Central memory CD4-positive, alpha-beta T cell (primary cell): ENCODE data around the gene FBLN2.

Source experiments
- DNase-seq: peaks from one replicate; pipeline ENCODE4 v3.0.0; 2022

The FBLN2 gene

DNA sequence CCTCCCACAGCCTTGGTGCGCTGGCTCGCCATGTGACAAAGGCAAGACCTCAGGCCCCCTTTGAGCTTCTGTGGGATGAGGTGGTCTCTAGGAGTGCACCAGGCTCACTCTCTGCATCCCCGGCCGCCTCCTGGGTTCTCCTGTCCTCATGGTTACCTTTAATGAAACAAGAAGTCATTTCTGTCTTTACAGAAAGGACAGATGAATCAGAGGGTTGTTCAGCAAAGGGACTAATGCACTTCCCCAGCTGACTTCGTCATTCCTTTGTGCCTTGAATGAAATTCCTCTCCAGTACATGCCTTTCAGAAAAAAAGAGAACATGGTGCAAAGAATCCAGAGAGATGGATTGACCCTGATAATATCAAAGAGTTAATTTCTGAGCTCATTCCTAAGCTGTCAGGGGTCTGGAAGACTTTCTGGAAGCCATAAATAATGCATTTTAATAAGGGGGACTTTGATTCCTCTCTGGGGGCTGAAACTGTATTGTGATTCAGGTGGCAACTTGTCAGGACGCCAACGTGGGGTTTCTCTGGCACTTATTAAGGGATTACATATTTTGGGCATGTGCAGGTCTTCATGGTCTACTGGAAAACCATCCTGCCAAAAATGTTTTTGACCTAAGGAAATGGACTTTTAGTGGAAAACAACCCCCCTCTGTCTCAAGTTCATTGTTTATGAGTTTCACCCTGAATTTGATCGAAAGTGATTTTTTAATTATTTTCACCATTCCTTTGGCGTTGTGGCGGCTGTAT lies 122.7 kb downstream of the FBLN2 start:
- DNase-seq, result no peak

DNA sequence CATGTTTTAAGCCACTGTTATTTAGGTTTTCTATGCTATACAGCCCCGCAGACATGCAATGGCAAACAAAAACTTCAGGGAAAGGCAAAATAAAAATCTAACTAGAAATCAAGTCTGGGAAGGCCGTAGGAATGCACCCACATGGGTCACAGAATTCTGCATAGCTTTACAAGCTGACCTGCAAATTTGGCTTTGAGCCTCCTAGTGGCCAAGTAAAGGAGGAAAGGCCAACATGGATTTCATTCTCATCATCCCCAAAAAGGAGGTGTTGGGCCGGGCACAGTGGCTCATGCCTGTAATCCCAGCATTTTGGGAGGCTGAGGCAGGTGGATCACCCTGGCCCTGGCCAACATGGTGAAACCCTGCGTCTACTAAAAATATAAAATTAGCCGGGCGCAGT lies 124.3 kb downstream of the FBLN2 start:
- DNase-seq, result no peak

DNA sequence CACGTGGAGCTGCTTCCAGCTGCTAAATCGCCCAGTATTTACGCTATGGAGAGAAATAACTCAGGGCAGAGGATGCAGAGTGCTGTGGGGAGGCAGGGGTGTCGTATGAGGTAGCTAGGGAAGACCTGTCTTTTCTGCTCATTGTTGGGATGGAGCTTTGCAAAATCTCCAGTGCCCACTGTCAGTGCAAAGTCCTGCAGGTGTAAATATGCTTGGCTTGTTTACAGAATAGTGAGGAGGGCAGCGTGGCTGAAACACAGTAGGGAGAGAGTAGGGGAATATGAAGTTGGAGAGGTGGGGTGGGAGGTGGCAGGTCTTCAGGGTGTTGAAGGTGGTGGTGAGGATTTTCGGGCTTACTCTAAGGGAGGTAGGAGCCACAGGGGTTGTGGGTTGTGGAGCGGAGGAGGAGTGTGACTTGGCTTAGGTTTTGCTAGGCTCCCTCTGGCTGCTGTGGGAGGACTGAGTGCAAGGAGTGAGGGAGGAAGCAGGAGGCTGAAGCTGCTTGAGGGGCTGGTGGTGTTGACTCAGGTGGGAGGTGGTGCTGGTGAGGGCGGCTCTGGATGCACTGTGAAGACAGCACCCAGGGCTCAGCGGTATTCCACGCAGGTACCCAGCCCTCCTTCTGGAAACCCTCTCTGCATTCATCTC lies 125.7 kb downstream of the FBLN2 start:
- no peak for DNase-seq

DNA sequence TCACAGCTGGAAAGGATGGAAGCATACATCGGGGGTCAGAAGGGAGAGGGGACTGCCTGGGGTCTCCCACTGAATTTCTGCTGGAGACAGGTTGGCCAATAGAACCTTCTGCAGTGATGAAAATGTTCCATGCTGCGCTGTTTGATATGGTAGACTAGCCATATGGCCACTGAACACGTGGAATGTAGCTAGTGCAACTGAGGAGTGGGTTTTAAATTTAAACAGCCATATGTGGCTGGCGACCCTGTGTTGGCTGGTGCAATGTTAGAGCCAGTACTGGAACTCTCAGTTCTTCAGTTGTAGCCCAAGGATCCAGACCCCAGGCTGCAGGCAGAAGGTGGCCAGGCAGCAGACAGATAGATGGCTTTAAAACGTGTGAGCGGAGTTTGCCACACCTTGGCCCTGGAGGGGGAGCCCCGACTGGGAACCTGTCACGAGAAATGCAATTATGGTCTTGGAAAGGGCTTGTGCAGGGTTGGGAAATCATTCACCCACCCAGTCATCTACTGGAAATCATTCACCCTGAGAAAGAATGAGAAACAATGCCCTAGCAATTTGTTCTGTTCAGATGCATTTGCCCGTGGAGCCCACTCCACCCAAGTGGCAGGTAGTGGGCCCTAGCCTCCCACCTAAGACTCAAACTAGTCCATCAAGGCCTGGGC lies 127.6 kb downstream of the FBLN2 start:
- no peak for DNase-seq

DNA sequence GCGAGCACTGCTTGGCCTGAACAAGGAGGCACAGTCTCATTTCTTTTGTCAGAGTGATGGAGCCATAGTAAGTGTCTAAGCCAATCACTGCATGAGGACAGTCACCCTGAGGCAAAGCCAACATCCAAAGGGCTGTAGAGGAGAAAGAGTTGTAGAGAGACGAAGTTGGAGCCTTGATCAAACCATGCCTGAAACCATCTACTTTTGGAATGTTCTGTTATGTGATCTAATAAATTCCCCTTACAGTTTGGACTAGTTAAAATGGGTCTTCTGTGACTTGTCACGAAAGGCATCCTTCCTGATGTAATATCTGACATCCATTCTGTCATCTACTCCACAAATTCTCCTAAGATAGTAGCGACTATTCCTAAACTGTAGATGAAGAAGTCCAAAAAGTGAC lies 128.3 kb downstream of the FBLN2 start:
- no peak for DNase-seq

DNA sequence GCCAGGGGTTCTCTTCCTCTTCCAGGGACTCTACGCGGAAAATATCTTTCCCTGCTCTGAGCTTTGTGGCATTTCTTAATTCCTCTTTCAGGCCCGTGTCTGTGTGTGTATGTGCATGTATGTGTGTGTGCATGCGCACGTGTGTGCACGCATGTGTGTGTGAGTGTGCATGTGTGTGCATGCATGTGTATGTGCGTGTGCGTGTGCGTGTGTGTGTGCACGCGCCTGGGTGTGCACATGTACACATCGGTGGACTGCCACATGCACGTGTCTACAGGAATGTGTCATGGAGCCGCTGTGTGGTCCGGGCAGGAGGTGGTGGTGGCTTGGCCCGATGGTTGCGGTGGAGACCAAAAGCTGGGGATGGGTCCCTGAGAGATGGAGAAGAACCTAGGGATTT lies 133.0 kb downstream of the FBLN2 start:
- no peak for DNase-seq

DNA sequence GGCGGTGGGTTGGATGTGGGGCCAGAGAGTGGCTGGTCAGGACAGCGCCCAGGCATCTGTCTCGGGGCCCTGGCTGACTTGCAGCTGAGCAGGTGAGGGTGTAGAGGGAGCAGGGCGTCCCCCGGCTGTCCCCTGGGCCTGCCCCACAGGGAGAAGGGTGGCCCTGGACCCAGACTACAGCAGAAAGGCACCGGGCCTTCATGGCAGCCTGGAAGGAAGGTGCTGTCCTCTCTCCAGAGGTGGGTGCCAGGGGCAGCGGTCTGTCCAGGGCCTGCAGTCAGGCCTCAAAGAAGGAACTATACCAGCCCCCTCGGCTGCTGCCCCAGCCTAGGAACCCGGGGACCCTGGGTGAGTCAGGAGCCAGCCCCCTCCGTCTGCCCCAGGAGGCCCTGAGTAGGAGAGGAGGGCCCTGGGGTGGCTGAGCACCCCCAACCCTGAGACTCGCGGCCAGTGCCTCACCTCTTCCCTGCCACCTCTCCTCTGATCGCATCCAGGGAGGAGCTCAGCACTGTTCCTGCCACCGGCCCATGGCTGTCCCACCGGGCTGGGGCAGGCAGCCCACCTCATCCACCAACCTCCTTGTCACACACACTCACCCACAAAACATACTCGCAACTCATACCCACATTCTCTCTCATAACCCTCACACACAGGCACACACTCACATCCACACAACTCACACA lies 133.5 kb downstream of the FBLN2 start:
- DNase-seq, result no peak

DNA sequence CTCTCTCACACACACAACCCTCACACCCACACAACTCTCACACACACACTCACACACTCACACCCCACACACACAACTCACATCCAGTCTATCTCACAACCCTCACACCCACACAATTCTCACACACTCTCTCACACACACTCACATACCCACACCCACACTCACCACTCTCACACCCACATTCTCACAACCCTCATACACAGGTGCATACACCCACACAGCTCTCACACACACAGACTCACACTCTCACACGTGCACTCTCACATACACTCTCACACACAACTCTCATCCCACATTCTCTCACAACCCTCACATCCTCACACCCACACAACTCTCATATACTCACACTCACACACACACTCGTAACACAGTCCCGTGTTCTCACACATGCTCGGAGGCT lies 134.4 kb downstream of the FBLN2 start:
- DNase-seq, result no peak

DNA sequence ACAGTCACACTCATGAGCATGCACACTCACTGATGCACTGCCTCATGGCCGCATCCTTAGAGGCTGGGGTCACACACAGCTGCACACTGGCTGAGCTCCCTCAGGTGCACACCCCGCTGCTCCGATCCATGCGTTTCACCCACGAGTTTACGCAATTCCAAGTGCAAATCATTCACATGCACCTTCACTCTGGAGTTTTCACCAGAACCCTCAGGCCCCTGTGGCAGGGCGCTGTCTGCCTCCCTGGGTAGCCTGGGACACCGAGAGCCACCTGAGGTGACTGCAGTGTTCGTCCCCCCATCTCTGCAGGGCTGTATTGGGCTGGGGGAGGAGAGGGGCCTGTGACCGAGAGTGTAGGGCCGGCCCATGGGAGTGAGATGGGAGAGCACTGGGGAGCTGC lies 134.8 kb downstream of the FBLN2 start:
- no peak for DNase-seq

DNA sequence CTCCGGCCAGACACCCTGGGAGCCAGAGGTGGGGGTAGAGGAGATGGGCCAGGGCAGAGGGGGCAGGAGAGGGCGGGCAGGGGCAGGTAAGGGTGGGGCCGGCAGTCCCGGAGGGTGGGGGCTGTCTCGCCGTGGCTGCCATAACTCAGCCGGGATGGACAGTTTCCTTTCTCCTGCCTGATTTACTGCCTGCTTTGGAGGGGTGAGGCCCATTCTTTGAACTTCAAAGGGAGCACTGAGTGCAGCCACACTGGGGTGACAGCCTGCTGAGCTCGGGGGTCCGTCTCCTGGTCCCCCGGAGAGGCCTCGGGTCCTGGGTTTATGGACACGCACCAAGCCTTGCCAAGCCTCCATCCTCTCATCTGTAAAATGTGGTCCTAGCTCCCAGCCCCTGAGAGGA lies 135.4 kb downstream of the FBLN2 start:
- no peak for DNase-seq

DNA sequence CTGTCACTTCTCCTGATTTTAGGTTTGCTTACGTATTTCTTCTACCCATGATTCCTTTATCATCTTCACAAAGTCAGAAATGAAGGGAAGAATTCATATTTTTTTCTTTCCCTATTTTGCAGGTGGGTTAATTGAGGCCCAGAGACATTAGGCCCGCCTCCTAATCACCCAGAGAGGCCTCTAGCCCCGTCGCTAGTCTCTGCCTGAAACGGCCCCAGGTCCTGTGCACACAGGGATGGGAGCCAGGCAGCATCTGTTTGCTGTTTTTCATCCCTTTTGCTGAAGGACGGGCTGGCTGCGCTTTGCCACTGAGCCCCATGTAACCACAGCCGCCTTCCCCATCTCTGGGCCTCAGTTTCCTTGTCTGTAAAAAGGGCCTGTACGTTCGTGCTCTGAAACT lies 135.9 kb downstream of the FBLN2 start:
- DNase-seq, result no peak

DNA sequence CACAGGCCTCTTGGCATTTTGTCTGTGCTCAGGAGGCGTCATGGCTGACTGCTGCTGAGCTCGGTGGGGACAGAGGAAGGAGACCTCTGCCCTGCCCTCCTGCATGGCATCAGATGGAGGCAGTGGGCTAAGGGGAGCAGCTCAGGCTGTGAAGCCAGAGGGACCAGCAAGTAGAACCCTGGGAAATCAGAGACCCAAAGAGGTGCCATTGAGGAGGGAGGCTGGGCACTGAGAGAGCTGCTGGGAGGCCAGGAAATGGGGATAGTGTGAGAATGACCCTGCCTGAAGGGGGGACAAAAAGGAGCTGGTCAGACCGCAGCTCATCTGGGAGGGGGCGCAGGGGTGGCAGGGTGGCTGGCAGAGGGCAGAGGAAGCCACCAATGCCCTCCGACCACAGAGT lies 136.8 kb downstream of the FBLN2 start:
- no peak for DNase-seq

DNA sequence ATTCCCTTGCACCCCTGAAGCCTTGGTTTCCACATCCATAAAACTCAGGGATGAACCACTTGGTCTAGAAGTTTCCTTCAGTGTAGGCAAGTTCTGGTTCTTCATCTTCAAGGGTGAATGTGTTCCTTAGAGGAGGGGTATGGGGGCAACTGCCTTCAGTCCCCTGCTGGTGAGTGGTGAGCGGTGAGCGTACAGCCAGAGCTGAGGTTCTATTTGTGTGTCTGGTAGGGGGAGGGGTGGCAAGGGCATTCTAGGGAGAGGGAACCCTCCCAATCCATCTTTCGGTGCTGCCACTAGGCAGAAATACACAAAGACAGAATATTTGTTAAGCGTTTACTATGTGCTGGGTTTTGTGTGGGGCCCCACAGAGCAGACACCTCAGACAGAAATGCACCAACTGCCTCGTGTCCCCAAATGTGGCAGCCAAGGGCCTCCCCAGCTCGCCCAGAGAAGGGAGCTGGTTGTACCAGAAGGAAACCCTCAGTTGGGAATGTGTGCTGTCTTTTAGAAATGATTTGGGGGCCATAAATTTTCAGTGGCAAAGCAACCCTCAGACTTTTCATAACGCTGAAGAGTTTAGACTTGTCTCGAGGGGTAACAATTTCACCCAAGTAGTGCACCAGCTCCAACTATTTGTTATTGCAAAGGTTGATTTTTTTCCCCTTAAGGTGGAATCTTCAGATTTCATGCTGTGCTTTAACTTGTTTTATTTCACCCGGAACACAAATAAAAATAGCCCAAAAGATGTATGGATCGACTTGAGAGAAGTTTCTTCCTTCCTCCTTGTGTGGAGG lies 137.6 kb downstream of the FBLN2 start:
- DNase-seq, result no peak

DNA sequence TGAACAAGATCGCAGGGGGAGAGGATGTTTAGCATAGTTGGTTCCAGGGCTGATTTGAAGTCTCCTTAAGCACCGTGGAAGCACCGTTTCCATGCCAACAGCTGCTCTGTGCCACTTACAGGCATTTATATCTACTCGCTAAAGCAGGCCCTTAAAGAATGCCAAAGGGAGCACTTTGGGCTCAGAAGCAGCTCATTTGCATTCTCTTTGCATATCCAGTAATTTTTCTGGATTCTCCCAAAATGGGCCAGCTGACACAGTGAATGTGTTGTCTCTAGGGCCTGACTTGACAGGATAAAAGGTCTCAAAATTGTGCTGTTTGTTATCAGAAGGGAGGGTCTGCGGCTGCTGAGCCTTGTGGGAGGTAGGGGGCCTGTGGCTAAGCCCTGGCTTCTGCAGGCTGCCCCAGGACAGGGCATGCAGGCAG lies 138.6 kb downstream of the FBLN2 start:
- DNase-seq, result no peak
